ENCODE data around the gene EID2. TPM values are rescaled to one million over a fixed set of nuclear protein-coding genes. Genes with fewer than 3 reads are reported as not detected.

The EID2 gene
- total RNA-seq, 1 experiment from 2014 or later: 25.2 TPM

DNA sequence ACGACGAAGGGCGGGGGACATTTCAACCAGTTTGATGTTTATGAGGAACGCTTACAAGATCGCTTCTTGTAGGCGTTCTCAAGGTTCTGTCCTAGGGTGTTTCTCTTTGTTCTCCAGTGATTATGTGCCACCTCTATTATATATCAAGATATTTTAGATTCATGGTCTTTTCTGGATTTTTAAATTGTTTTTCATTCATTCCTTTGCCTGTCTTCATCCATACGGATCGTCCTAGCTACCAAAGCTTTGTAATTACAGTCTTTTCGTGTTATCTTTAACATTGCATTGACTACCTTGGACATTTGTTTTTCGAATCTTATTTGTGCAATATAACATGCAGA lies 342 bp upstream of the EID2 start:
- Histone ChIP-seq H3K9me3 (ENCODE audit: low read depth, low read length, poor library complexity, severe bottlenecking) (no peaks in the 10 kb centered on the region), H3K4me1 (ENCODE audit: insufficient read depth, low read length, poor library complexity, severe bottlenecking) (peaks cover 10% of the 10 kb centered on the region), H3K4me3 (ENCODE audit: low read depth, low read length, poor library complexity, severe bottlenecking) (peak overlapping the region; percentile 79), H3K27ac (ENCODE audit: low read depth, low read length, poor library complexity, severe bottlenecking) (peak overlapping the region; percentile 86), H3K27me3 (replicated peaks; ENCODE audit: insufficient read depth, low read depth, low read length, poor library complexity) (peaks cover 3% of the 10 kb centered on the region), H3K36me3 (ENCODE audit: insufficient read depth, low read length, poor library complexity, severe bottlenecking) (no peaks in the 10 kb centered on the region)
- no peak for TF ChIP-seq EZH2 (IDR thresholded peaks at IDR 0.05; ENCODE audit: borderline replicate concordance, low read depth, low read length, poor library complexity, severe bottlenecking)
- TF ChIP-seq, protein P1, sequence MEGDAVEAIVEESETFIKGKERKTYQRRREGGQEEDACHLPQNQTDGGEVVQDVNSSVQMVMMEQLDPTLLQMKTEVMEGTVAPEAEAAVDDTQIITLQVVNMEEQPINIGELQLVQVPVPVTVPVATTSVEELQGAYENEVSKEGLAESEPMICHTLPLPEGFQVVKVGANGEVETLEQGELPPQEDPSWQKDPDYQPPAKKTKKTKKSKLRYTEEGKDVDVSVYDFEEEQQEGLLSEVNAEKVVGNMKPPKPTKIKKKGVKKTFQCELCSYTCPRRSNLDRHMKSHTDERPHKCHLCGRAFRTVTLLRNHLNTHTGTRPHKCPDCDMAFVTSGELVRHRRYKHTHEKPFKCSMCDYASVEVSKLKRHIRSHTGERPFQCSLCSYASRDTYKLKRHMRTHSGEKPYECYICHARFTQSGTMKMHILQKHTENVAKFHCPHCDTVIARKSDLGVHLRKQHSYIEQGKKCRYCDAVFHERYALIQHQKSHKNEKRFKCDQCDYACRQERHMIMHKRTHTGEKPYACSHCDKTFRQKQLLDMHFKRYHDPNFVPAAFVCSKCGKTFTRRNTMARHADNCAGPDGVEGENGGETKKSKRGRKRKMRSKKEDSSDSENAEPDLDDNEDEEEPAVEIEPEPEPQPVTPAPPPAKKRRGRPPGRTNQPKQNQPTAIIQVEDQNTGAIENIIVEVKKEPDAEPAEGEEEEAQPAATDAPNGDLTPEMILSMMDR (conservative IDR thresholded peaks at IDR 0.05; ENCODE audit: low read depth, low read length): no peak; the same call in 1 of the 2 replicates
- no TSS peak for BruUV-seq (replicated peaks)
- DNase-seq (ENCODE audit: low spot score): no peak
- ChIA-PET POLR2A (ENCODE audit: low non-redundant PET) (no interaction called here), CTCF (interaction anchor here (1.1 kb wide), 1 partner anchor 99 kb away, joined by 4 read pairs; no protein-coding TSS in a partner anchor)
- intact Hi-C loops (cut with micrococcal nuclease; ENCODE audit: unreplicated experiment): loop anchor here (2.0 kb wide), 1 partner anchor 100 kb away; no protein-coding TSS in a partner anchor

DNA sequence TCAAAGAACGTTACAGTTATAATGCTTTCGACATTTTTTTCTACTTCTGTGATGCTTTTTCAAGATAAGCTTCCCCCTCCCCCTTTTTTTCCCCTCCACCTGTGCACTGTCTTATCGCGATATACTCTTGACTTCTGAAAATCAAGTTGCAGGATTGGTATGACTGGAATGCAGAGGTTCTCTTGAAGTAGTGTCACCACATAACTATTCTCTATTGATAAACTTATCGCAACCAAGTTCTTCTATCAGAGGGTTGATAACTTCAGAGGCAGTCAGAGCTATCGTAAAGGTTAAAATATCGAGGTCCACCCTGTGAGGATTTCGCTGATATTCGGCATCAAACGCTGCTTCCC lies 820 bp downstream of the EID2 start:
- no peaks in the 10 kb centered on the region for H3K27me3 ChIP-seq (replicated peaks; ENCODE audit: insufficient read depth, low read depth, low read length, poor library complexity)
- no TSS peak for BruUV-seq (replicated peaks)

DNA sequence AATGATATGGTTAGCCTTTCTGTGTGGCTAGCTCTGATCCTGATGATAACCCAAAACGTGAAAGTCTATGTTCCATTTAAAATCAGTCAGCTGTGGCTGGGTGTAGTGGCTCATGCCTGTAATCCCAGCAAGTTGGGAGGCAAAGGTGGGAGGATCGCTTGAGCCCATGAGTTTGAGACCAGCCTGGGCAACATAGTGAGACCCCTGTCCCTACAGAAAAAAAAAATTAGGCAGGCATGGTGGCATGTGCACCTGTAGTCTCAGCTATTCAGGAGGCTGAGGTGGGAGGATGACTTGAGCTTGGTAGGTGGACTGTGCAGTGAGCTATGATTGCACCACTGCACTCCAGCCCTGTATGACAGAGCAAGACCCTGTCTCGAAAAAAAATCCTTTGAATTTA lies 6.2 kb downstream of the EID2 start:
- no TSS peak for BruUV-seq (replicated peaks)
- intact Hi-C loops (cut with micrococcal nuclease; ENCODE audit: unreplicated experiment): loop anchor here (2.0 to 10.0 kb wide), 4 partner anchors 53 to 419 kb away; partner anchors contain the start of gene TIMM50
- no peaks in the 10 kb centered on the region for H3K36me3 ChIP-seq (ENCODE audit: insufficient read depth, low read length, poor library complexity, severe bottlenecking)
- no peaks in the 10 kb centered on the region for H3K9me3 ChIP-seq (ENCODE audit: low read depth, low read length, poor library complexity, severe bottlenecking)
- DNase-seq (ENCODE audit: low spot score): no peak
- POLR2A ChIA-PET (ENCODE audit: low non-redundant PET): no interaction called here
- no peak overlapping the region for H3K4me3 ChIP-seq (ENCODE audit: low read depth, low read length, poor library complexity, severe bottlenecking)
- CTCF ChIA-PET: no interaction called here
- peaks cover 10% of the 10 kb centered on the region for H3K4me1 ChIP-seq (ENCODE audit: insufficient read depth, low read length, poor library complexity, severe bottlenecking)
- no peak overlapping the region for H3K27ac ChIP-seq (ENCODE audit: low read depth, low read length, poor library complexity, severe bottlenecking)
- TF ChIP-seq, protein P1 (conservative IDR thresholded peaks at IDR 0.05; ENCODE audit: low read depth, low read length): no peak
- TF ChIP-seq EZH2 (IDR thresholded peaks at IDR 0.05; ENCODE audit: borderline replicate concordance, low read depth, low read length, poor library complexity, severe bottlenecking): no peak
- no peaks in the 10 kb centered on the region for H3K27me3 ChIP-seq (replicated peaks; ENCODE audit: insufficient read depth, low read depth, low read length, poor library complexity)

More for the DNA sequence above, 820 bp downstream of the EID2 start:
- intact Hi-C loops (cut with micrococcal nuclease; ENCODE audit: unreplicated experiment): loop anchor here (10.0 kb wide), 1 partner anchor 424 kb away; no protein-coding TSS in a partner anchor
- Histone ChIP-seq H3K36me3 (ENCODE audit: insufficient read depth, low read length, poor library complexity, severe bottlenecking) (no peaks in the 10 kb centered on the region), H3K9me3 (ENCODE audit: low read depth, low read length, poor library complexity, severe bottlenecking) (no peaks in the 10 kb centered on the region), H3K4me1 (ENCODE audit: insufficient read depth, low read length, poor library complexity, severe bottlenecking) (peaks cover 10% of the 10 kb centered on the region), H3K4me3 (ENCODE audit: low read depth, low read length, poor library complexity, severe bottlenecking) (peak overlapping the region; percentile 79), H3K27ac (ENCODE audit: low read depth, low read length, poor library complexity, severe bottlenecking) (peak overlapping the region; percentile 86)
- ChIA-PET CTCF (no interaction called here), POLR2A (ENCODE audit: low non-redundant PET) (interaction anchor here (1.1 kb wide), 1 partner anchor 103 kb away, joined by 4 read pairs; the partner anchor contains the start of gene RPS16)
- DNase-seq (ENCODE audit: low spot score): no peak
- TF ChIP-seq, protein P1 (conservative IDR thresholded peaks at IDR 0.05; ENCODE audit: low read depth, low read length): no peak
- no peak for TF ChIP-seq EZH2 (IDR thresholded peaks at IDR 0.05; ENCODE audit: borderline replicate concordance, low read depth, low read length, poor library complexity, severe bottlenecking)

Data from A673 (cell line).